Measurements from ENCODE around the gene USP35. TPM values are rescaled to one million over a fixed set of nuclear protein-coding genes. Genes with fewer than 3 reads are reported as not detected.
A peak's percentile ranks its signal among the peaks of the same experiment; 100 is the strongest.

The USP35 gene
- total RNA-seq, 1 donor from 2014 or later, result 10.9 TPM

- peak overlapping the region; percentile 56 for H3K27ac Mint-ChIP-seq (ENCODE audit: unreplicated experiment)
- no peaks in the 10 kb centered on the region for H3K9me3 Mint-ChIP-seq (ENCODE audit: unreplicated experiment)
- H3K36me3 Mint-ChIP-seq (ENCODE audit: unreplicated experiment), result peaks cover 5% of the 10 kb centered on the region
- H3K27me3 Mint-ChIP-seq (ENCODE audit: unreplicated experiment), result no peaks in the 10 kb centered on the region
- no peak for TF ChIP-seq CTCF (IDR thresholded peaks at IDR 0.05)
- no peak for DNase-seq (ENCODE audit: extremely low spot score, unreplicated experiment)
- H3K4me3 Mint-ChIP-seq (ENCODE audit: unreplicated experiment), result peak overlapping the region; percentile 99
- peaks cover 48% of the 10 kb centered on the region for H3K4me1 Mint-ChIP-seq (ENCODE audit: unreplicated experiment)
Observed at GRCh38 chr11:78189851-78190250, 1.1 kb downstream of the USP35 start.

GRCh38 chr11:78190374-78190773 lies 1.7 kb downstream of the USP35 start:
- no peaks in the 10 kb centered on the region for H3K27me3 Mint-ChIP-seq (ENCODE audit: unreplicated experiment)
- peaks cover 48% of the 10 kb centered on the region for H3K4me1 Mint-ChIP-seq (ENCODE audit: unreplicated experiment)
- H3K4me3 Mint-ChIP-seq (ENCODE audit: unreplicated experiment), result peak overlapping the region; percentile 99
- H3K36me3 Mint-ChIP-seq (ENCODE audit: unreplicated experiment), result peaks cover 5% of the 10 kb centered on the region
- no peak for DNase-seq (ENCODE audit: extremely low spot score, unreplicated experiment)
- TF ChIP-seq CTCF (IDR thresholded peaks at IDR 0.05), result no peak
- H3K27ac Mint-ChIP-seq (ENCODE audit: unreplicated experiment), result no peak overlapping the region
- H3K9me3 Mint-ChIP-seq (ENCODE audit: unreplicated experiment), result no peaks in the 10 kb centered on the region

GRCh38 chr11:78190871-78191538 lies 2.3 kb downstream of the USP35 start:
- Mint-ChIP-seq H3K27me3 (ENCODE audit: unreplicated experiment) (no peaks in the 10 kb centered on the region), H3K9me3 (ENCODE audit: unreplicated experiment) (no peaks in the 10 kb centered on the region), H3K27ac (ENCODE audit: unreplicated experiment) (no peak overlapping the region), H3K4me1 (ENCODE audit: unreplicated experiment) (peaks cover 44% of the 10 kb centered on the region), H3K4me3 (ENCODE audit: unreplicated experiment) (no peak overlapping the region), H3K36me3 (ENCODE audit: unreplicated experiment) (peaks cover 6% of the 10 kb centered on the region)
- TF ChIP-seq CTCF (IDR thresholded peaks at IDR 0.05), result no peak
- no peak for DNase-seq (ENCODE audit: extremely low spot score, unreplicated experiment)

- TF ChIP-seq CTCF (IDR thresholded peaks at IDR 0.05), result no peak
- H3K27ac Mint-ChIP-seq (ENCODE audit: unreplicated experiment), result no peak overlapping the region
- no peaks in the 10 kb centered on the region for H3K9me3 Mint-ChIP-seq (ENCODE audit: unreplicated experiment)
- no peaks in the 10 kb centered on the region for H3K27me3 Mint-ChIP-seq (ENCODE audit: unreplicated experiment)
- H3K4me3 Mint-ChIP-seq (ENCODE audit: unreplicated experiment), result no peak overlapping the region
- DNase-seq (ENCODE audit: extremely low spot score, unreplicated experiment), result no peak
- peaks cover 10% of the 10 kb centered on the region for H3K36me3 Mint-ChIP-seq (ENCODE audit: unreplicated experiment)
- H3K4me1 Mint-ChIP-seq (ENCODE audit: unreplicated experiment), result peaks cover 32% of the 10 kb centered on the region
Observed at GRCh38 chr11:78192223-78192719, 3.6 kb downstream of the USP35 start.

GRCh38 chr11:78192911-78193351 lies 4.2 kb downstream of the USP35 start:
- no peaks in the 10 kb centered on the region for H3K9me3 Mint-ChIP-seq (ENCODE audit: unreplicated experiment)
- H3K4me3 Mint-ChIP-seq (ENCODE audit: unreplicated experiment), result no peak overlapping the region

More at GRCh38 chr11:78192911-78193351, 4.2 kb downstream of the USP35 start:
- no peak for TF ChIP-seq CTCF (IDR thresholded peaks at IDR 0.05)
- Mint-ChIP-seq H3K27me3 (ENCODE audit: unreplicated experiment) (no peaks in the 10 kb centered on the region), H3K27ac (ENCODE audit: unreplicated experiment) (no peak overlapping the region), H3K4me1 (ENCODE audit: unreplicated experiment) (peaks cover 25% of the 10 kb centered on the region), H3K36me3 (ENCODE audit: unreplicated experiment) (peaks cover 11% of the 10 kb centered on the region)
- DNase-seq (ENCODE audit: extremely low spot score, unreplicated experiment), result no peak

Measured in osteocyte (in vitro differentiated cells).